Gastrocnemius medialis (tissue), 4 donors: ENCODE measurements around the gene CTDSPL. TPM values are rescaled to one million over a fixed set of nuclear protein-coding genes. Genes with fewer than 3 reads are reported as not detected.

Source experiments
- ATAC-seq, 2 donors: fragments of 150-250 bp; one replicate each; pipeline ENCODE4 v1.9.1; 2016
- DNase-seq, 2 donors: peaks; one replicate each; pipeline ENCODE4 v3.0.0-alpha.2; 2019
- H3K27ac ChIP-seq, 4 donors: fragments of 200-600 bp; sonication (generic); 1 replicate in 1 of 4; 2 replicates in 3 of 4; pipeline ENCODE4 v1.5.1; 2016 to 2018; ENCODE audit warnings: mild to moderate bottlenecking in 2 of 4, moderate library complexity in 1 of 4
- H3K27me3 ChIP-seq, 3 donors: fragments of 200-600 bp; sonication (generic) in 2 of 3; 1 replicate in 1 of 3; 2 replicates in 2 of 3; pipeline versions ENCODE4 v1.5.1 to v1.6.0; 2016 to 2019; ENCODE audit warnings: mild to moderate bottlenecking in 1 of 3, moderate library complexity in 1 of 3
- H3K36me3 ChIP-seq, 2 donors: fragments of 200-600 bp; sonication (generic) in 1 of 2; one replicate each; pipeline ENCODE4 v1.5.1; 2017 to 2018
- H3K4me1 ChIP-seq, 2 donors: fragments of 200-600 bp; sonication (generic) in 1 of 2; one replicate each; pipeline ENCODE4 v1.5.1; 2016 to 2017; ENCODE audit warnings: mild to moderate bottlenecking in 2 of 2
- H3K4me3 ChIP-seq, 4 donors: fragments of 200-600 bp; sonication (generic) in 3 of 4; 1 replicate in 1 of 4; 2 replicates in 3 of 4; pipeline ENCODE4 v1.5.1; 2016 to 2019; ENCODE audit warnings: mild to moderate bottlenecking in 2 of 4
- H3K9me3 ChIP-seq, 3 donors: fragments of 200-600 bp; sonication (generic) in 2 of 3; 1 replicate in 1 of 3; 2 replicates in 2 of 3; pipeline ENCODE4 v1.5.1; 2016 to 2019
- CTCF ChIP-seq, 5 experiments: fragments of 450-650 bp in 3 of 5; fragments of 200-600 bp in 2 of 5; sonication (generic) in 2 of 5; IDR thresholded peaks in 4 of 5; conservative IDR thresholded peaks in 1 of 5; 1 replicate in 4 of 5; 2 replicates in 1 of 5; pipeline ENCODE4 v1.5.1; 2016 to 2019; ENCODE audit warnings: antibody characterized with exemption in 5 of 5, mild to moderate bottlenecking in 3 of 5, moderate library complexity in 3 of 5
- POLR2A ChIP-seq, 2 donors: fragments of 450-650 bp; IDR thresholded peaks; one replicate each; pipeline ENCODE4 v1.6.1; 2017; ENCODE audit warnings: antibody characterized with exemption in 2 of 2, mild to moderate bottlenecking in 2 of 2, moderate library complexity in 2 of 2
- in situ Hi-C, 4 donors: fragments of 200-750 bp; cut with MboI; loops; one replicate each; pipeline versions ENCODE4 v1.15.0 to v1.8.0; 2017; ENCODE audit warnings: low sequenced_read_pairs in 4 of 4
- intact Hi-C: fragments of 100-400 bp; cut with DNase I; formaldehyde crosslinking; loops from one replicate; pipeline ENCODE4 v1.15.1; 2023; ENCODE audit warnings: low total_unique reads
- total RNA-seq, 4 donors: library from RNA; depleted of rRNA; stranded (reverse); fragments of >200 nt; gene quantifications; one replicate each; pipeline versions ENCODE4 v1.1.0 to v1.2.3, GENCODE V29; 2016

CTDSPL gene
- total RNA-seq, 4 donors from 2014 or later, result 12.1 to 23.1 (median 14.6) TPM

DNA sequence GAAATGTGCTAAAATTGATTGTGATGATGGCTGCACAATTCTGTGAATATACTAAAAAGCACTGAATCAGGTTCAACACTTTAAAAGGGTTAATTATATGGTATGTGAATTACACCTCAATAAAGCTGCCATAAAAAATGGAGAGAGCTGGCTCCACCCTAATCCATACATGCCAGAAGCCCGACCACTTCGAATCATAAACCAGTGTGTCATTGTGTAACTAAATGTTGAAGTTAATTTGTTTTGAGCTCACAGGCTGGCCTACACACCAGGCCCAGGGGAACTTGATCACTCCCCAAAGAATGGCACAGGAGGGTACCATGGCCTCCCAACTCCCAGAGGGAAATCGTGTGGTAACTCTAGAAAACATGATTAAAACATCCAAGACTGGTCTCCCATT lies 153.8 kb downstream of the CTDSPL start:
- DNase-seq (no peak), ATAC-seq (no peak)
- TF ChIP-seq POLR2A (IDR thresholded peaks at IDR 0.05) (no peak), CTCF (IDR thresholded peaks at IDR 0.05 in 4 of 5, conservative IDR thresholded peaks at IDR 0.05 in 1 of 5) (no peak)
- peaks cover 0 to 23% of the 10 kb centered on the region in 2 donors for H3K36me3 ChIP-seq
- no peaks in the 10 kb centered on the region for H3K4me1 ChIP-seq
- no peak overlapping the region for H3K4me3 ChIP-seq
- H3K27me3 ChIP-seq, result no peaks in the 10 kb centered on the region
- H3K9me3 ChIP-seq, result no peaks in the 10 kb centered on the region
- no peak overlapping the region for H3K27ac ChIP-seq
- in situ Hi-C loops (no loop called here), intact Hi-C loops (no loop called here)

GRCh38 chr3:38015984-38016383 lies 154.3 kb downstream of the CTDSPL start:
- no peak overlapping the region for H3K27ac ChIP-seq
- no peaks in the 10 kb centered on the region for H3K4me1 ChIP-seq
- H3K36me3 ChIP-seq, result peaks cover 0 to 23% of the 10 kb centered on the region in 2 donors
- no peaks in the 10 kb centered on the region for H3K27me3 ChIP-seq
- no peak overlapping the region for H3K4me3 ChIP-seq
- intact Hi-C loops (no loop called here), in situ Hi-C loops (no loop called here)
- no peaks in the 10 kb centered on the region for H3K9me3 ChIP-seq
- DNase-seq, result no peak
- no peak for TF ChIP-seq POLR2A (IDR thresholded peaks at IDR 0.05)
- no peak for TF ChIP-seq CTCF (IDR thresholded peaks at IDR 0.05 in 4 of 5, conservative IDR thresholded peaks at IDR 0.05 in 1 of 5)
- no peak for ATAC-seq

- no peak overlapping the region for H3K27ac ChIP-seq
- peaks cover 0 to 23% of the 10 kb centered on the region in 2 donors for H3K36me3 ChIP-seq
- TF ChIP-seq POLR2A (IDR thresholded peaks at IDR 0.05) (no peak), CTCF (IDR thresholded peaks at IDR 0.05 in 4 of 5, conservative IDR thresholded peaks at IDR 0.05 in 1 of 5) (no peak)
- no peaks in the 10 kb centered on the region for H3K9me3 ChIP-seq
- ATAC-seq, result no peak
- DNase-seq, result no peak
- in situ Hi-C loops (no loop called here), intact Hi-C loops (no loop called here)
- no peaks in the 10 kb centered on the region for H3K4me1 ChIP-seq
- H3K27me3 ChIP-seq, result no peaks in the 10 kb centered on the region
- H3K4me3 ChIP-seq, result no peak overlapping the region
Observed at GRCh38 chr3:38016410-38016809, 154.7 kb downstream of the CTDSPL start.

- no peak for TF ChIP-seq CTCF (IDR thresholded peaks at IDR 0.05 in 4 of 5, conservative IDR thresholded peaks at IDR 0.05 in 1 of 5)
- TF ChIP-seq POLR2A (IDR thresholded peaks at IDR 0.05), result no peak
- Histone ChIP-seq H3K36me3 (peaks cover 0 to 23% of the 10 kb centered on the region in 2 donors), H3K4me1 (no peaks in the 10 kb centered on the region), H3K4me3 (no peak overlapping the region), H3K27ac (no peak overlapping the region), H3K9me3 (no peaks in the 10 kb centered on the region), H3K27me3 (no peaks in the 10 kb centered on the region)
- ATAC-seq, result no peak
- no peak for DNase-seq
- intact Hi-C loops, result no loop called here
- in situ Hi-C loops, result no loop called here
Observed at GRCh38 chr3:38016847-38017444, 155.3 kb downstream of the CTDSPL start.
